GM18873 (cell line): ENCODE measurements around the gene SIPA1L3.

Experiments used
- ATAC-seq: cut with Tn5 transposase; IDR thresholded peaks from one replicate; pipeline ENCODE4 v1.9.1; 2021; ENCODE audit warnings: mild to moderate bottlenecking, moderate library complexity, moderate number of reproducible peaks; ENCODE audit not compliant: unreplicated experiment, low FRiP score

Gene SIPA1L3

DNA sequence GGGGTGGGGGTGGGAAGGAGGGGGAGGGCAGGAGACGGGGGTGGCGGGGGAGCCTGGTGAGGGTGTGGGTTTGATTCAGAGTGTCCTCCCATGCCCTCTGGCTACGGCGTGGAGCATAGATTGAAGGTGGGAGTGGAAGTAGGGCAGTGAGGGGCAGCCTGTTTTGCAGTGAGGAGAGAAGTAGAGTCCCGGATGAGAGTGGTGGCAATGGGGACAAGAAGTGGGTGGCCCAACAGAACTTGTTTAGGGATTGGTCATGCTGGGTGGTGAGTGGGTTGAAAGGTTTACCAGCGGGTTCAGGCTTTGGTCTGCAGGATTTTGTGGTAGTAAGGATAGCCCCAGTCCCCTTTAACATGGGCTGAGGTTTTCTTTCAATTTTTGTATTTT lies 35.5 kb downstream of the SIPA1L3 start:
- no peak for ATAC-seq

DNA sequence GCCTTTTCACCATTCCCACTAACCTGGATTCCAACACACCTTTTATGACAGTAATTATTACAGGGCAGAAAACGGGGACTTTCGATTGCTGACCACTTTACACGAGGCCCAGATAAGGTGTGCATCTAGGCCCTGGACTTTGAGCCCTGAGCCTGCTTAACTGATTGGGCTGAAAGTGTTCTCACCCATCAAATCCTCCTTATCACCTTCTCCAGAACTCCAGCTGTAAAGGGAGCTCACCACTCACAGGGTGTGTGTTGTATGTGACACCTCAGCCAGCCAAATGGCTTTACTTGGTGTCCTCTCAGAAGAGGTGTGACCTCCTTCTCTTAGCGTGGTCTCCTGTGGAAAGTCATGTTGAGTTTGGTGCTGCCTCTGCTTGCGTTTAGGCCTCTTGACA lies 36.5 kb downstream of the SIPA1L3 start:
- no peak for ATAC-seq

DNA sequence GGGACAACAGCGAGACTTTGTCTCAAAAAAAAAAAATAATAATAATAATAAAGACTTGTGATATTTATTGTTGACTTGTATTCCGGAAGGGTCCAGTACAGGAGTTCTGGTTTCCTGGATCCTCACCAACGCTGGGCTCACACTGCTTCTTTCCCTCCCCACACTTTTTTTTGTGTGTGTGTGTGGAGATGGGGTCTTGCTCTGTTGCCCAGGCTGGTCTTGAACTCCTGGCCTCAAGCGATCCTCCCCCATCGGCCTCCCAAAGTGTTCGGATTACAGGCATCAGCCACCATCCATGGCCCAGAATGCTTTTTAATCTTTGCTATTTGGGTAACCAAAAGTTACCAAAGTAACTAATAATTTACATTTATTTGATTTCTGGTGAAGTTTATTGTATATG lies 39.1 kb downstream of the SIPA1L3 start:
- ATAC-seq, result no peak

DNA sequence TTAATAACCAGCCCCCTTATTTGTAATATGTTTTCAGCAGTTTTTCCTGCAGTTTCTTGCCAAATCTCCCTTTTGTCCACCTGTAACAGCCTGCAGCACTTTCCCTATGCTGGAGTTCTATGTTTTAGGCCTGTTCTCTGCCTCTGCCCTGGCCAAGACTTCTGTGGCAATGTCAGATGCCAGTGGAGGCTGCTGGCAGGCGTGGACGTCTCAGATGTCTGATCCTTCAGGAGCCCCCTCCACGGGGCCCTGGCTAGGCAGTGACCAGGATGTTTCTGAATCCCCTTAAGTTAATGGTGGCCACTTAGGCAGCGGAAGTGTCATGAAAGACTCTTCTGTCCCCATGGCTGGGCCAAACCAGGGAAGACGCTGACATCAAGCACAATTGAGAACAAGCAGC lies 40.8 kb downstream of the SIPA1L3 start:
- no peak for ATAC-seq

DNA sequence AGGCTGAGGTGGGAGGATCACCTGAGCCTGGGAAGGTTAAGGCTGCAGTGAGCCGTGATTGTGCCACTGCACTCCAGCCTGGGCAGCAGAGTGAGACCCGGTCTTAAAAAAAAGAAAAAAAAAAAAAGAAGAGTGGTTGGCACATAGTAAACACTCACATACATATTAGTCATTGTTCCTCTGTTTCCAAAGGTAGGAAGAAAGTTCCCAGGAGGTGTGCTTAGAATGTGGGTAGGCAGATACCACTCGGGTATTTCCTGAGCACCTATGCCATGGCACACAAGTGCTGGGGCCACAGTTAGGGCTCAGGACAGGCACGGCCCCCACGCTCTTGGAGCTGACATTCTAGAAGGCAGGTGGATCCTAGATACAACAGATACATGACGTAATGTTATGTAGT lies 41.4 kb downstream of the SIPA1L3 start:
- no peak for ATAC-seq

DNA sequence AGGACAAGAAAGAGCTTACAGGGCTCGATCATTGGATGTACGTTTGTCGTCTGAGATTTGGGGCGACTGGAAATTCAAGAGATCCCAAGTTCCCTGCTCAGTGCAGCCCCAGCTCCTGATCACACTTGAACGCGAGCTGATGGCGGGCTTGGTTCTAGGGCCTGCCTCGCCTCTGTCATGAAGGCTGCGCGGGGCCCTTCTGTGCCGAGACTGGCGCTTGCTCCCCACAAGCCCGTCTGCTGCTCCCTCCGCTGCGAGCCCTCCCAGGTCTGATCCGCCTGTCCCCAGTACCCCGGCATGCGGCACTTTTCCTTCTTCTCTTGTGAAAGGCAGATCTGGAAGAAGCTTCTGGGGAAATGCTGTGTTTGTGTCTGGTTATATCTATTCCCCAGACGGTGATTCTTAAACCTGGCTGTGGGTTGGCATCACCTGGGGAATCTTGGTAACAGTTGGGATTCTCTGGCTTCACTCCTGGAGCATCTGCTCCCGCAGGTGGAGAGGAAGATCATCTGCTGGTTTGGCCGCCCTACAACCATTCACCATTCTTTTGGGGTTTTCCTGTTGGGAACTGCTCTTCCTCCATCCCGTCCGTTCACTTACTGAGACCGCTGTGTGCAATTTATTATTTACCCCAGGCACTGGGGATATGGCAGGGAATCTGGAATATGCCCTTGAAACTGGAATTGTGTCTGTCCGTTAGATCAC lies 43.6 kb downstream of the SIPA1L3 start:
- no peak for ATAC-seq

DNA sequence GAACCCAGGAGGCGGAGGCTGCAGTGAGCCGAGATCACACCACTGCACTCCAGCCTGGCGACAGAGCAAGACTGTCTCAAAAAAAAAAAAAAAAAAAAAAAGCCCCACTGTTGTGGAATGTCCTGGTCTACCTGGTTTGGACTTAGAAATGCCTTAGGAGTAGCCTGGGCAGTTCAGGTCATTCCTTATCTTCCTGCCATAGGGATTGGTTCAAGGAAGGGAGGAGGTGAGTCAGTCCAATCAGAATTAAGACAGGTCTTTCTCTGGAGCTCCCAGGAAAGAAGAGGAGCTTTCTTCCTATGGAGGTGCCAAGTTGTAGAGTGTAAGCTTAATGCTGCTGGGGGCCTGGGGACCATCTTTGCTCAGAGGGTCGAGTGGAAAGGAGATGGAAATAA lies 44.8 kb downstream of the SIPA1L3 start:
- ATAC-seq, result no peak

DNA sequence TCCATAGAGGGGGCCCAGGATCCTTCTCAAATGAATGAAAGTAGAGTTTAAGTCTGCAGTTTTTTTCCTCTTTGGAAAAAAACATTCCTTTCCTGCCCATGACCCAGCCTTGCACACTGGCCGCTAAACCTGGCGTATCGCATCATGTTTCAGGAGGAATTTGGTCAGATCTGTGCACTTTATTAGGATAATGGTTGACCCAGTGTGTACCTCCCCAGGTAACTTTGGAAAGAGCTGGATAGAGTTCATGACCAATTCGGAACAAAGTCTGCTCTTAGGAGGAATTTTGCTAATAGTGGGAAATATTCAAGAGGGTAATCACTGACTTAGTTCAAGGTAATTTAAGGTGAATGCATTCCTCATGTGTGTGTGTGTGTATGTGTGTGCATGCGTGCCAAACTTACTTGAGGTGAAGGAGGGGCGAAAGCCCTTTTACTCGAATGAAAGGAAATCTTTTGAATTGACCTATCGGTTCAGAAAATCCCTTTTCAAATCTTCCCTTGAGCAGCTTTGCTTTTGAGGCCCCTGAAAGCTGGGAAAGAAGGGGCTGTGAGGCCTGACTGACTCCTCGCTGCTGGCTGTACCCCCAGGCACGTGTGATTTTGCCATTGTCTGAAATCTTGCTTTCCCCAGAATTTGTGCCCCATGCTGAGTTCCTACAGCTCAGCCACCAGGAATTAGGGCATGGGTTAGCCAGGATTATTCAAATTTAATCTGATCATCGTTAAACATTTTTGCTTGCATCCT lies 46.3 kb downstream of the SIPA1L3 start:
- no peak for ATAC-seq

DNA sequence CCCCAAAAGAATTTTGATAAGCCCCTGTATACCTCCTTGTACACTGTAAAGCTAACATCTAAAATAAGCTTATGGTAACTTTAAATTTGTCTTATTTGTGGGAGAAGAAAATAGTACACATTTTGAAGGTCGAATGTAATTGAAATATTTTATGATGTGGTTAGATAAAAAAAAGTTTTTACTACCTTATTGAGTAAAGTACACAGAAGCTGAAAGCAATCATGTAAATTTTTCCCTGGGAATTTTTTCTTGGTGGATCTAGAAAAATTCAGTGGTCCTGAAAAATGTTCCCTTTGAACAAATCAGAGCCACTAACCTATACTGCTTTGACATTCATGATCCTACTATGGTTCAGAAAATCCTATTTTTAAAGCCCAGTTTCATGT lies 46.9 kb downstream of the SIPA1L3 start:
- ATAC-seq, result no peak

DNA sequence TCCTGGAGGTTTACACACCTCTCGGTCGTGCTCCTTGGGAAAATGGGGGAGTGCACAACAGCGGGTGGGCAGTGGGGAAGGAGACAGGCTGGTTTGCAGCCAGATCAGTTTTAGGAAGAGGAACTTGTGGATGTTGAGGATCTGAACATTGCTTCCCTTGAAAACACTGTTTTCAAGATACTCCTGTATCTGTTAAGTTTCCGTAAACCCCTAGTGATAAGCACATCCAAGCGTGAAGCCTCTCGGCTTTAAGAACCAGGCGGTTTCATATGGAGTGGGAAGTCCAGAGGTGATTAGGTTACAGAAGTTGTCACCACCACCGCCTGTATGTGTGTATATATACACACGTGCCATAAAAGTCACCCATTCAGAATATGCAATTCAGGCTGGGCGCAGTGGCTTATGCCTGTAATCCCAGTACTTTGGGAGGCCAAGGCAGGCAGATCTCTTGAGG lies 47.4 kb downstream of the SIPA1L3 start:
- no peak for ATAC-seq

DNA sequence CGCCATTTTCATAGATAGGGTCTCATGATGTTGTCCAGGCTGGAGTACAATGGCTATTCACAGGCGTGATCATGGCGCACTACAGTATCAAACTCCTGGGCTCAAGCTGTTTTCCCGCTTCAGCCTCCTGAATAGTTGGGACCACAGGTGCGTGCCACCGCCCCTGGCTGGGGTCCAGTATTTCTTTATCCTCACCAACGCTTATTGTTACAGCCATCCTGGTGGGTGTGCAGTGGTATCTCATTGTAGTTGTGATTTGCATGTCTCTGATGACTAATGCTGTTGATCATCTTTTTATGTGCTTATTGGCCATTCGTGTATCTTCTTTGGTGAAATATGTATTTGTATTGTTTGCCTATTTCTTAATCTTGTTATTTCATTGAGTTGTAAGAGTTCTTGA lies 49.0 kb downstream of the SIPA1L3 start:
- ATAC-seq, result no peak

DNA sequence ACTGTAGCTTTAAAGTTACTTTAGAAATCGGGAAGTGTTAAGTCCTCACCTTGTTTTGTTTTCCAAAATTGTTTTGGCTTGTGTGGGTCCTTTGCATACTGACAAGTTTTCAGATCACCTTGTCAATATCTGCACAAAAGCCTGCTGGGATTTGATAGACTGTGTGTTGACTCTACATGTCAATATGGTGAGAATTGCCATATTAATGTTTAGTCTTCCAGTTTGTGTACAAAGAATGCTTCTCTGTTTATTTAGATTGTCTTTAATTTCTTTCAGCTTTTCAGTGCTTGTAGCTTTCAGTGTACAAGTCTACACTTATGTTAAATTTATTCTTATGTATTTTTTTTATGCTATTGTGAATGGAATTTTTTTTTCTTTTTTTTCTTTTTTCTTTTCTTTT lies 50.2 kb downstream of the SIPA1L3 start:
- ATAC-seq, result no peak

DNA sequence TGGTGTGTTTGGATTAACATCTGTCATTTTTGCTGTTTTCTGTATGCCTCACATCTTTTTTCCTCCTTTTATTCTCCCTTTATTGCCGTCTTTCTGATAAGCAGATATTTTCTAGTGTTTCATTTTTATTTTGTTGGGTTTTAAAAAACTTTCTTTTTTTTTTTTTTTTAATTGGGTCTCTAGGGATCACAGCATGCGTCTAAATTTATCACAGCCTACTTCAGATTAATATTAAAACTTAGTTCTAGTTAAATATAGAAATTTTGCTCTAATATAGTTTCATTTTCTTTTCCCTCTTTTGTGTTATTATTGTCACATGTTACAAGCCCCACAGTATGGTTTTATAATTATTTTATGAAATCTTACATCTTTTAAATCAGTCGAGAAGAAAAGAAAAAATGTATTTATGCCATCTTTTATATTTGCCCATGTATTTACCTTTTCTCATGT lies 52.7 kb downstream of the SIPA1L3 start:
- ATAC-seq, result no peak

DNA sequence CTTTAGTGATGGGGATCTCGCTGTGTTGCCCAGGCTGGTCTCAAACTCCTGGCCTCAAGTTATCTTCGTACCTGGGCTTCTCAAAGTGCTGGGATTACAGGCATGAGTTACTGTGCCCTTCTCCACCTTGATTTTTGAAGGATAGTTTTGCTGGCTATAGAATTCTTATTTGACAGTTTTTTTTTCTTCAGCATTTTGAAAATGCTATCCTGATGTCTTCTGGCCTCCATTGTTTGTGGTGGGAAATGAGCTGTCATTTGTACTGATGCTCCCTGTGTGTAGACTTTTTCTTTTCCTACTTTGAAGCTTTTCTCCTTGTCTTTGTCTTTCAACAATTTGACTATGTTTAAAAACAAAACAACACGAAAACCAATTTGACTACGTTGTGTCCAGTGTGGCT lies 54.2 kb downstream of the SIPA1L3 start:
- ATAC-seq, result no peak

DNA sequence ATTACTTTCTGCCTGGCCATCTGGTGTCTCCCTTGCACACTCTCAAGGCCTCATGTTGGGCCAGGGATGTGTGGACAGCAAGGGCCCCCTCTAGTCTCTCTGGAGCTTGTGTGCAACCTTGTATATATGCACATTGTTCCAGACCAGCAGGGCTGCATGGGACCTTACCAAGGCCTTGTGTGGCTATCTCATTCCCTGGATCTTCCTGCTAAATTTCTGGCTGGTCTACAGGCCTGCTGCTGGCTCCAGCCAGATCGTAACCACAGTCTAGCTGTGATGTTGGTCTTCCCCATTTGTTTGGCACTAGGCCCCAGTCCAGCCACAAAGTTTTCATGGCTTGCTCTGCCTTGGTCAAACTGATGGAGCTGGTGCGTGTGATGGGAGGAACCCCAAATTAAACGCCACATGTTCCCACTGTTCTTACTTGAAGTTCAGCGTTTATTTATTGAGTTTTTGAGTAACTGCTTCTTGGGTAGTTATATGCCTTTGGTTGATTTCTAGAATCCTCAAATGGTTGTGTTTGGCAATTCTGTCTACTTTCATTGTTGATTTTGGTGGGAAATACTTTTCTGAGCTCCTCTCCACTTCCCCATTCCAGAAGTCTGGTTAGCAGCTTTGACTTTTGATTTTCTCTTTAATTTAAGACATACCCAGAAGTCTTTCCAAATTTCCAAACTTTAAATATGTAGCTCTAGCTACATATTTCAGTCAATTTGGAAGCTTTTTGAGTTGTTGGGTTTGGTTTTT lies 56.4 kb downstream of the SIPA1L3 start:
- no peak for ATAC-seq

DNA sequence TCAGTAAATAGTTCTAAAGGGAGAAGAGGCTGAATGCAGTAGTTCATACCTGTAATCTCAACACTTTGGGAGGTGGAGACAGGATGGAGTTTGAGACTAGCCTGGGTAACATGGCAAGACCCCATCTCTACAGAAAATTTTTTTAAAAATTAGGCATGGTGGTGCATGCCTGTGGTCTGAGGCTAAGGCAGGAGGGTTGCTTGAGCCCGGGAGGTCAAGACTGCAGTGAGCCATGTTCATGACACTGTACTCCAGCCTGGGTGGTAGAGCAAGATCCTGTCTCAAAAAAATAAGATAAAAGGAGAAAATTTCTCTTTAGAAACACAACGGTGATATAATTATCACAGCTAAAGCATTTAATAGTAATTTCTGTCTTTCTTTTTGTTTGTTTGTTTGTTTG lies 57.1 kb downstream of the SIPA1L3 start:
- no peak for ATAC-seq

DNA sequence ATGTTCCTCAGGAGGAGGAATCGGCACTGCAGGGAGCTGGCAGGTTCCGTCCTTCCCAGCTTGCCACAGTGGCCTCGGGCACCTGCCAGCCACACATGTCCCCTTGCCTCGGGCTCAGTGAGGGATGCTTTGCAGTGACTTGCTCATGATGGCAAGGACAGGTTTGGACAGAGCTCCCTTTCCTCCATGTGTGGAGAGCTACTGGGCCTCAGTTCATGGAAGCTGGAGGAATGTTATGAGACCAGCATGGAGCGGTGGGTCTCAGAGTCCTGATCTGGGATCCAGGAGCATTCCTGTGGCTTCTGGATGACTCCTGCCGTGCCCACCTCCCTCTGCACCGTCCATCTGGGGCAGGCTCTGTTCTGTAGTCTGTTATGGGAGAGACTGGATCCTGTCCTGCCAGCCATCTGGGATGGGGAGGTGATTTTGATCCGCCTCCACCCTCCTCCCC lies 59.2 kb downstream of the SIPA1L3 start:
- ATAC-seq, result no peak

DNA sequence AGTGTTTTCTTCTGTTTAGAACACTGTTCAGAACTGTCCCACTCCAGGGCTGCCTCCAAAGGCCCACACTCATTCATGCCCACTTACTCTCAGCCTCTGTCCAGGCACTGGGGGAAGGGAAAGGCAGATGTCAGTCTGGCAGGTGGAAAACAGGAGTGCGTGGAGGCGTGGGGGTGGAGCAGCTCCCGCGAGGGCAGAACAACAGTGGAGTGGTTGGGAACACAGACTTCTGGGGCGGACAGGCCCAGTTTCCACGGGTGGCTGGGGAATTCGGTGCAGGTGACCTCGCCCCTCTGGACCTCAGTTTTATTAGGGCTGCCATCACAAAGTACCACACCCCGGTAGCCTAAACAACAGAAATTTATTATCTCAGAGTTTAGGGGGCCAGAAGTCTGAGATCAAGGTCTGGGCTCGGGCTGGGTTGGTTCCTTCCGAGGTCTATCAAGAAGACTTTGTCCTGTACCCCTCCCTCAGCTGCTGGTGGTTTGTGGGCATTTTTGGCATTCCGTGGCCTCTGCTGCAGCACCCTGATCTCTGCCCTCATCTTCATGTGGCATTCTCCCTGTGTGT lies 59.7 kb downstream of the SIPA1L3 start:
- ATAC-seq, result no peak

DNA sequence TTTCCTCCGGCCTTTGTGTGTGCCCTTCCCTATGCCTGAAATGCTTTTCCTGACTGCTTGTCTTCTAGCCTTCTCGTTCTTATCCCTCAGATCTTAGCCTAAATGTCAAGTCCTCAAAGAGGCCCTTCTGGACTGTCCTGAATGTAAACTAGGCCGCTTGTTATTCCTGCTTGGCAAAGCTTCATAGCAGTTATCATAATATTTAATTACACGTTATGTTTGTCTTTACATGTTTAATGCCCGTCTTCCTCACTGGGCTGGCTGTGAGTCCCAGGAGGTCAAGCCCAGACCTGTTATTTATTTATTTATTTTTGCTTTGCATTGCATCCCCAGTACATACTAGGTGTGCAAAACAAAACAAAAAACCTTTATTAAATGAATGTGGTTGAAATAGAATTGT lies 62.7 kb downstream of the SIPA1L3 start:
- ATAC-seq, result no peak

DNA sequence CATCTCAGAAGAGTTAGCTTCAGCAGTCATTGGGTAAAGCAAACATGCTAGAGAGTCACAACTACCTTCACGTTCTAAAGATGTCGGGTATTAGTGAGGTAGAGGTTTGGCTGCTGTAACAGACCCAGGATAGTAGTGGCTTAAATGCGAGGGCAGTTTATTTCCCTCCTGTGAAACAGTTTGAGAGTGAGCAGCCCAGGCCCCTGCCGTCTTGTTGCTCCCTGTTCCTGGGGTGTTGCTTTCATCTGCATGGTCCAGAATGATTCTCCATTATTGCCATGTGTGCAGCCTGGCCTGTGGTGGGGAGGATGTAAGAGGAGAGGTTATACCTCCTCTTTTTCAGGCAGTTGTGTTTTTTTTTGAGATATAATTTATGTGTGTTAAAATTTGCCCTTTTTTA lies 63.7 kb downstream of the SIPA1L3 start:
- ATAC-seq, result no peak

DNA sequence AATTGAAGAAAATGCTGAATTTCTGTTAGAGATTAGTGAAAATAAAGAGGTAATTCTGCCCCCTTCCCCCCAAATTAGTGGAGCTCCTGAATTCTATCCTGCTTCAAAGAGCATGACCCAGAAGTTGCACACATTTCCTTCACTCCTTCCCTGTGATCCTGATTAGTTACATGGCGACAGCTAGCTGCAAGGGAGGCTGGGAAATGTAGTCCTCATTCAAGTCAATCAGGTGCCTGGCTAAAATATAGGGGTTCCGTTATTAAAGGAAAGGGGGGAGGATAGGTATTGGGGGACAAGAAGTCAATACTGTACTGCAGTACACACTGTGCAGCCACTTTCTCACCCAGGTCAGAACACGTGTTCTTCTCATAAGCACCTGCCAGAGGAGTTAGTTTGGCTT lies 65.8 kb downstream of the SIPA1L3 start:
- ATAC-seq, result no peak
